Middle frontal gyrus (tissue), 1 donor: ENCODE measurements around the gene USPL1.

Source experiments
- DNase-seq: peaks from one replicate; pipeline ENCODE4 v3.0.0-alpha.2; 2015; ENCODE audit warnings: low spot score; ENCODE audit errors: extremely low spot score

Gene USPL1

DNA sequence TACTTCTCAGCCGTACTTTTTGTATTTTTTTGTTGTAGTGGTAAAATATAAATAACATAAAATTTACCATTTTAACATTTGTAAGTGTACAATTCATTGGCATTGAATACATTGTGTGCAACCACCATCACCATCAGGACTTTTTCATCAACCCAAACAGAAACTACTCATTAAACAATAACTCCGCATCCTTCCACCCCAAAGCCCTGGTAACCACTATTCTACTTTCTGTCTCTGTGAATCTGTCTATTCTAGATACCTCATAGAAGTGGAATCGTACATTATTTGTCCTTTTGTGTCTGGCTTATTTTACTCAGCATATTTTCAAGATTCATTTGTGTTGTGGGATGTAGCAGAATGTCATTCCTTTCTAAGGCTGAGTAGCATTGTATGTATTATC is 38.5 kb downstream of the USPL1 start:
- DNase-seq: no peak

GRCh38 chr13:30659980-30660379 is 42.3 kb downstream of the USPL1 start:
- no peak for DNase-seq

DNA sequence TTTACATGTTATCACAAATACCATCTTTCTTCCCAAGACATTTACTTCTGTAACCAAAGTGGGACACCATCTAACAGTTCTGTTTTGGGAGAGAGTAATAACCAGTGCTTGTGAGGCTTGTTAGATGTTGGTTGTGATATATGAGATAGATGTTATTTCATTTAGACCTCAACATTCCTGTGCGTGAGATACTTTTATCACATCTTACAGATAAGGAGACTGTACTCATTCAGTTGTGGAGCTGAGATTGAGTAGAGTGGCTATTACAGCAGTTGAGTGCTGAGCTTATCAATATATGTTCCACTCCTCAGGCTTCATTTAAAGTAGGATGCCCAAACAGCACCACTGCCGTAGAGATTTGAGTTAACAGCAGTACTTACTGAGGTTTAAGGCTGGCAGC is 43.1 kb downstream of the USPL1 start:
- DNase-seq: no peak

- DNase-seq: no peak
Observed at GRCh38 chr13:30664689-30665275, 47.1 kb downstream of the USPL1 start.

GRCh38 chr13:30665638-30666037 is 47.9 kb downstream of the USPL1 start:
- no peak for DNase-seq

- no peak for DNase-seq
Observed at GRCh38 chr13:30666113-30666512, 48.4 kb downstream of the USPL1 start.

GRCh38 chr13:30667014-30667413 is 49.3 kb downstream of the USPL1 start:
- no peak for DNase-seq

GRCh38 chr13:30668312-30668711 is 50.6 kb downstream of the USPL1 start:
- DNase-seq: no peak

DNA sequence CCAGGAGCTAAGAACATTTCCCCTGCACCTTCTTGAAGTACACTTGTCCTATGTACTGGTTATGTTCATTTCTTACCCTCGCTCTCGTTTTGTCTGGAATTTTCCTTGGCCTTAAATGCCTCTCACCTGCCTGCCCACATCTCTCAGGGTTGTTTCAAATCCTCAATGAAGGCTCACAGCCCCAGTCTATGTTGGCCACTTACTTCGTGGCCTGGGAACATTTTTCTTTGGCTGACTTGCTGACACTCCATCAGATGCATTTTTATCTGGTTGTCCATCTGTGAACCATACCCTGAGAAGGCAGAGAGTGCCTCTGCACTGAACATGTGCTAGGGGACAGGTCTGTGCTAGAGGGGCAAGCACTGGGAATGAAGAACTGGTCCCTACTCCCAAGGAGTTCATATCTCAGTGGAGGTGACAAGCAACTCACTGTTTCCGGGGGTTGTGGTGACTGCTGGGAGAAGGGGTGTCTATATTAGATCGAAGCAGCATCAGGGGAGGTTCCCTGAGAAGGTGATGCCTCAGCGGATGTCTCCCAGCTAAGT is 53.6 kb downstream of the USPL1 start:
- no peak for DNase-seq

GRCh38 chr13:30673669-30674521 is 56.2 kb downstream of the USPL1 start:
- DNase-seq: peak; percentile 81

GRCh38 chr13:30675717-30676116 is 58.0 kb downstream of the USPL1 start:
- no peak for DNase-seq

DNA sequence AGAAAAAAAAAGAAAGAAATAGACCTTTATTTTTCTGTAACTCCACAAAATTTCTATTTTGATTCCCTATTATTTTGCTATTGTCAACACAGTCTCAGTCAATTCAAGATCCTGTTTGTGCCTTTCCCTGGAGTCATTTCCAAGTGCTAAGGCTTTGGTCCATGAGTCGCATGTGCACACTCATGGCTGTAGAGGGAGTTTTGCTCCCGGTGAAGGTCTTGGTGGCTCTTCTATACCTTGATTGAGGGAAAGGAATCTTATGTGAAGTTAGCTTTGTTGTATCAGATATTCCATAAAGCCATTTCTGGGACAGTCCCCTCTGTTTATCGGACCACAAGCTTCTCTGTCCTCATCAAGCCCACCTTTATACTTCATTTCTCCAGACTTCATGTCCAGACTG is 59.0 kb downstream of the USPL1 start:
- no peak for DNase-seq

DNA sequence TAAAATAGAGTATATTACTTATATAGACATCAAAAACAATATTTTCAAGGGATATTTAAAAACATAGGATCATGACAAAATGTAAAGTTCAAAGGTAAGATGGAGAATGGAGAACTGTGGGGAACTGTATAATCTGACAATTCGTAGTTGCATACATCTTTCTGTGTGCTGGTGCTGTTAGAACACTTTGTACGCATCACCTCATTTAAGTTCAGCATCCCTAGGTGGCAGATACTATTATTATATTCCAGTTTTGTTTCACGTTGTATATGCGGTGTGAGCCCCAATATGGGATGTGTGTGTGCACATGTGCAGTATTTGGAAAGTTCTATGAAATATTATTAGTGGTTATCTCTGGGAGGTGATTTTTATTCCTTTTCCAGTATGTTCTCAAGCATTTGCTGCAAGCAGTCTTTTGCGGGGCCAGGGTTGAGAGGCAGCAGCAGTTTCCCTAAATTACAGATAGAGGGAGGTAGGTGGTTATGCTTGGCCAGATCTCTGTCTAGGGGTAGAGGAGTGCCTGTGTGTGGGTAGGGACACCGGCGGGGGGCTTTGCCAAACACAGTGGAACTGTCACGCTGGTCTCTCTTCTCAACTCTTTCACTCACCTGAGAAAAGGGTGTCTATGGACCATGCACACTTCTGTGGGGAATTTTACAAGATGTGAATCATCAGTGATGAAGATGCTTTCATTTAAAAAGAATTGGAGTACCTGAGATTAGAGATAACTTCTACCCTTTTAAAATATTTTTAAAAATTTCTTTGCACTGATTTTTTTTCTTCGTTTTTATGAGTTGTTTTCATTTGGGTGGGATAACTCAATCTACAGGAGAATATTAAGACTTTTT is 62.0 kb downstream of the USPL1 start:
- peak; percentile 11 for DNase-seq

DNA sequence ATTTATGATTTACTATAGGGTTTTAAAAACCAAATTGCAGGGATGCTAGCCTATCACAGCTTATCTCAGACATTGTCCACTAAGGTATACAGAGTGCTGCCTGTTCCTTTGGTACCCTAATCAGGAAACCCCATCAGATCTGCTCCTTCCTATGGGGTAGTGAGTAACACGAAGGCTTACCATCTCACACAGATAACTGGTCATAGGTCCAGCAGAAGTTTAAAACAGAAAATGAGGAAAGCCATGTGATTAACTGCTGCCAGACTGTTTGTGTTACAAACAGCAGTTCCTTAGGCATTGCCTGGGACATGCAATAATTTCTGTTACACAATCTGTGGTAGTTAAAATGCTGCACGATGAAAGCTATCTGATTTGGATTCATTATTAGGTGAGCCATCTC is 64.1 kb downstream of the USPL1 start:
- no peak for DNase-seq

DNA sequence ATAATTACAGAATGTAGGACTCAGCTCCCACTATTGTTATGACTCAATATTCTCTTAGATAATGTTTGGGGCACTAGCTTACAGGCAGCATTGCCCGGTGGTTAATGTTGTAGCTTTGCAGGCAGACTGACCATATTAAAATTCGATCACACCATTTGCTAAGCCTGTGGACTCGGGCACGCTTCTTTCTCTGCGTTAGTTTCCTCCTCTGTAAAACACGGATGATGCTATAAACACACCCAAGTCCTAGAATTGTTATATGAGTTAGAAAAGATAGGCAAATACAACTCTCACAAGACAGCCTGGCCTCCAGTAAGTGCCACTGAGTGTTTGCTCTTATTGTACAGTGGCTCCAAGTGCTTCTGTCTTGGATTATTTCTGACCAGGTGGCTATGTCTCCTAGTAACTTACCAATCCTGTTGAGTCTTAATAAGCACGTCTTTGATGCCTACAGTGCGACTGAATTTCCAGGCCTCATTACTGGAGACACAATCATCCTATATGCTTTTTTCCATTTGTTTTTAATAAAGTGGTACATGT is 67.7 kb downstream of the USPL1 start:
- no peak for DNase-seq

DNA sequence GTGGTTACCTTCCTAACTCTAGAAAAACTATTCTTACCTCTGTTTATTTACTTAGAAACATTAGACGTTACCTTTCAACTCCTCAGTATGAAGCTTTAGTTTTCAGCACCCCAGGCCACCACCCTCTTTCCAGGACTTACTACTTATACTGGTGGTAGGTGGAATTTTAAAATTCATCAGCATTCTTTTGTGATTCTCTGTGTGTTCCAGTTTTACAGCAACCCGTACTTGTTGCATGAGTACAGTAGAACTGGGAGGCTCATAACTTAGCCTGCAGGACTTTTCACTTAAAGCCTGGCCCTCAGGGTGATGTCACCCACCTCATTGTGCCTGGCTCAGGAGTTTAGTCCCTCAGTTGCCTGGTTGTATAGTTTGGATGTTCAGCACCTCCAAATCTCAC is 68.3 kb downstream of the USPL1 start:
- DNase-seq: no peak

- no peak for DNase-seq
Observed at GRCh38 chr13:30687601-30688000, 69.9 kb downstream of the USPL1 start.

DNA sequence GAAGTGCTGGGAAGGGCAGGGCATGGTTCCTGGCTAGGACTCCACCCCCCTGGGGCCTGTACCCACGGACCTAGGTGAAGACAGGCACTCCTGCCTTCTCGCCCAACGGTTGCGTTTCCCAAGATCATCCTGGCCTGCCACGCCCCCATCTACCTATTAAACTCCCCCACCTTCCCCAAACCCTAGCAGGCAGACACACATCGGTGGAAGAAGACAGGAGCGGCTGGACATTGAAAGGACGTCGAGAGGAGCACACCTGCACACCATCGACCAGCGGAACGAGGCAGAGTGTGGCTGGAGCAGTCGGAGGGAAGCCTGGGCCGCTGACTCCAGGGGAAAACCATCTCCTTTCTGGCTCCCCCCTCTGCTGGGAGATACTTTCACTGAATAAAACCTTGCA is 72.0 kb downstream of the USPL1 start:
- no peak for DNase-seq

GRCh38 chr13:30690282-30691188 is 72.8 kb downstream of the USPL1 start:
- DNase-seq: no peak

DNA sequence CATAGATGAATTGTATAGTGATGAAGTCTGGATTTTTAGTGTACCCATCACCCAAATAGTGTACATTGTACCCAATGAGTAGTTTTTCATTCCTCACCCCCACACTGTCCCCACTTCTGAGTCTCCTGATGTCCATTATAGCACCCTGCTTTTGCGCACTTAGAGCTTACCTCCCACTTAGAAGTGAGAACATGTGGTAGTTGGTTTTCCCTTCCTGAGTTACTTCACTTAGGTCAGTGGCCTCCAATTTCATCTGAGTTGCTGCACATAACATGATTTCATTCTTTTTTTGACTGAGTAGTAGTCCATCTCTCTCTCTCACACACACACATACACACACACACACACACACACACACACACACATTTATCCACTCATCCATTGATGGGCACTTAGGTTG is 74.4 kb downstream of the USPL1 start:
- no peak for DNase-seq
